GM18519 (cell line): ENCODE results near the gene UST.
"Not testable (repeated sequence)": the region's sequence is repeated elsewhere in the genome, so short reads cannot be mapped to it uniquely, and the experiment has no call there.

Experiments used
- ATAC-seq: cut with Tn5 transposase; IDR thresholded peaks from one replicate; pipeline ENCODE4 v1.9.1; 2021; ENCODE audit warnings: mild to moderate bottlenecking, moderate library complexity; ENCODE audit not compliant: unreplicated experiment, low FRiP score

Gene UST

DNA sequence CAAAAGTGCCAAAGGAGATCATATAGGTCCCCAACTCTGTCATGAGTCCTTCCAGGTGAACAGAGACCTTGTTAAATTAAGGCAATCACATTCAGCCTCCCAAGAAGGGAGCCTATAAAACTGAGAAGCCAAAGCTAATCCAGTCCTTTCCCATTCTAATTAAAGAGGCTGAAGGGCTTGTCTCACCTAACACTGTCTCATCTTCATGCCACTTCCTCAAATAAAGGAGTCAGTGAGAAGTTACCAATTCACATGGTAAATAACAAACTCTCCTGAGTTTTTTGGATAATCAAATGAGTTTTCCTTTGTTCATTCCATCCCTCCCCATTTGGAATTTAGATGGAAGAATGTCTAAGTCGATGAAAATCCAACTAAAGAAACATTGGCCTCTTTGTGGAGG lies 242.8 kb downstream of the UST start:
- no peak for ATAC-seq

DNA sequence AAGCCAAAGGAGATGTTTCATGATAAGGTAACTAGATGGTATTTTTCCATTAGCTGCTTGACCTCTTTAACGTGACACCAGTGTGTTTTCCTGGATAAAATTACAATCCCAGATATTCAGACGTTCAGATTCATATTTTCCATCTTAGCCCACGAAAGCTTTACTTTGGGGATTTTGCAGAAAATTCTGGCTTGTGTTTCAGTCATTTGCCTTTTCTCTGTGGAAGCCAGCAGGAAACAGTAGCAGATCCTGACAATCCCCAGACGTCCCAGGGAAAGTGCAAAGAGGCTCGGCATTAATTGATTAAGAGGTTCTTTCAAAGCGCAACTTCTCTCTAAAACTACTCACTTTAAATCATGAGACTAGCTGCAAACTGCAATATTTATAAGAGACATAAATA lies 243.6 kb downstream of the UST start:
- no peak for ATAC-seq

DNA sequence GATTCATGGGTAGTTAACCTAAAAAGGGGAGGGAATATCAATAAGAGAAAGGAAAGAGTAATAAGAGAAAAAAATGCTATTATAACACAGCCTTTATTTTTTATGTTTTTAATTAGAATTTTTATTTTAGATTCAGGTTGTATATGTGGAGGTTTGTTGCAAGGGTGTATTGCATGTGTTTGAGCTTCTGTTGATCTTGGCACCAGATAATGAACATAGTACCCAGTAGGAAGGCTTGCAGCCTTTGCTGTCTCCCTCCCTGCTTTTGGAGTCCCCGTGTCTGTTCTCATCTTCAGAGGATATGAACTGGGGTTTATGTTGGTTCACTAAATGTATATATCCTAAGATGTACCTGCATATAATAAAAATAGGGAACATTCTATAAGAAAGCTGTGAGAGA lies 250.0 kb downstream of the UST start:
- ATAC-seq: no peak

DNA sequence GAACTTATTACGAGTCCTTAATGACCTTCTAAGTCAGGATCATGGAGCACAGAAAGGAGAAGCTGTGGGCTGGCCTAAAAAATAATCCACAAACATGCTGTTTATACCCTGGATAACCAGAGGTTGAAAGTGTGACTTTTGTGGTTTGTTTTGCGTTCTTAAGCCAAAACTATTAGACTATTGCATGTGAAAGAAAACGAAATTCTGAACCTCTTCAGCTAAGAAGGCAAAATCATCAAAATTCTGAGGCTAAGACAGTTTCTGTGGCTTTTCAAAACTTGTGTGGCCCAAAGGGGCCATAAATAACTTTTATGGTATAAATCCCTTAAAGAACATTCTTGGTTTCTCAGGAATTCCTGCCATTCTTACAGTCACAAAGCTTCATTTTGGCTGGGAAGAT lies 251.0 kb downstream of the UST start:
- ATAC-seq: no peak

DNA sequence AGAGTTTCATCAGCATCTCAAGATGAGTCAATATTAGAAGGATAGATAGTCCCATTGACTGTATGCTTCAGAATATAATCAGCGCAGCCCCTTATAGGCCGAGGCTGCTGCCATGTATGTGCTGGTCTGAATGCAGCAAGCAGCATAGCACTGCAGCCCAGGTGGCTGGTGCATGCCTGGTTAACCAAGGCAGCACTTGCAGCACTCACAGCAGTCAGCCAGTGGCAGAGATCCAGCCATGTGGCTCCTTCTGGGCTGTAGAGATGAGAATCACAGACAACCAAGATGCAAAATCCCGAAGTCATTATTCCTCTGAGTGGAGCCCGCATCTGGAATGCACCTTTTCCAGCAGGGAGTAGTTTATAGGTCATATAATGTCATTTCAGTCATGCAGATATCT lies 251.9 kb downstream of the UST start:
- no peak for ATAC-seq

DNA sequence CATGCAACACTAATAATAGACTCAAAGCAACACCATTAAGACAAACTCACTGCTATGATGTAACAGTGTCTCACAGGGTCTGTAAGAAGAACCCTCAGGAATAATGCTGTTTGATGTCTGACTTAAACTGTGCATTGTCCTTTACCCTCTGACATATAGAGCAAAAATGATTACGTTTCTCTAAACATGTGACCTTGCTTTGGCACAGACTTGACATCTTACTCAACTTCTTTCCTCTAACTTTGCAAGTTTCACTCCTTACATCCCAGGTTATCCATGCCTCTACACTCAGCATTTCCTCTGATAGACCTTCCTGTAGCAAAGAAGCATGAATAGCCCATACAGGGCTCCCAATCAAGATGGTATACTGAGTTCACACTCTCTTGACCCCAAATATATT lies 252.7 kb downstream of the UST start:
- ATAC-seq: no peak

DNA sequence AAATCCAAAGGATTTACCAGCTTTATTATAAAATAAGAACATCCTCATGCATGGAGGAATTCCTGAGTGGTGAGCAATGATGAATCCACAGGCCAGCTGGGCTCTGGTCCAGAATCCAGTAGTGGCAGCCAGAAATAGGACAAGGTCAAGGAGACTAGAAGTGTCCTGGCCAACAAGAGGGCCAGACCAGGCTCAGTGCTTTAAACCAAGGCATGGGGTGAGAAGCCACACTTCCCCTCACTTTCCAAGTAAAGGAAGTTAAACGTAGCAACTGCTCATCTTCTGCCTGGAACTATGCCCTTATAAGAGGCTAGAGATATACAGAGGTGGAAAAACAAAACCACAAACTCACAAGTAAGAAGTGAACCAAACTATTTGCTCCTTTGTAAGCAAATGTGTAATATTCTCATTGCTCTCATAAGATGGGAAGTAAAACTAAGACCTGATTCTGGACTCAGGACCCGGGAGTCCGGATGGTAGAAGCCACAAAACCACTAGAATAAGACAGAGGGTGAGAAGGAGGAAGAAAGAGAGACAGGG lies 253.2 kb downstream of the UST start:
- no peak for ATAC-seq

DNA sequence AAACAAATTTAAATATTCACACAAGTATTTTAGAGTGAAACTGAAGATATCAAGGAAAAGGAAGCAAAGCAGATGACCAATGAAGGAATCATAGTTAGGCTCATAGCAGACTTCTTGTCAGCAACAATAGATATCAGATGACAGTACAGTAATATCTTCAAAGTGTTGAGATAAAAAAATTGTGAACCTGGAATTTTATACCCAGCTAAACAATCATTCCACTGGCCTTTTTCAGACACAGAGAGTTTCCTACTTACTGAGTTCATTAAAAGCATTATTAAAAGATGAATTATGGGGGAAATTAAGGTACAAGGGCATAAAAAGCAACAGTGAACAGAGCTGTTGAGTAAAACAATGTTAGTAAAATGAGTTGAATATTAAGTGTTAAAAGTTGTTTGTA lies 254.6 kb downstream of the UST start:
- ATAC-seq: no peak

DNA sequence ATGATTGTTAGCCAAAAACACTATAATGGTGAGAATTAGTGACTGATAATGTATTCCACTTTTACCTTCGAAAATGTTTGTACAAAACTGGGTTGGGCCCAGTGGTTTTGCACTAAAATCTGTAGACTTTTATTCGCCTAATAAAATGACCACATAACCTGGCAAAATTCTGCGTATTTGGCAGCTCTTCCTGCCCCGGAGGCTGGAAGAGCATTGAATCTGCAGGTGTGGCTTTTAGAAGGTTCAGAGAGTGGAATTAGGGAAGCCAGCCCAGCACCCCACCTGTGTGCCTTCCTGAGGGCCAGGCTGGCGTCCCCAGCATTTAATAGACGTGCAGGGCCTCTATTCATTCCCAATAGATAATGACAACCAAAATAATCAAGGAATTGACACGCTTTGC lies 256.7 kb downstream of the UST start:
- ATAC-seq: no peak

DNA sequence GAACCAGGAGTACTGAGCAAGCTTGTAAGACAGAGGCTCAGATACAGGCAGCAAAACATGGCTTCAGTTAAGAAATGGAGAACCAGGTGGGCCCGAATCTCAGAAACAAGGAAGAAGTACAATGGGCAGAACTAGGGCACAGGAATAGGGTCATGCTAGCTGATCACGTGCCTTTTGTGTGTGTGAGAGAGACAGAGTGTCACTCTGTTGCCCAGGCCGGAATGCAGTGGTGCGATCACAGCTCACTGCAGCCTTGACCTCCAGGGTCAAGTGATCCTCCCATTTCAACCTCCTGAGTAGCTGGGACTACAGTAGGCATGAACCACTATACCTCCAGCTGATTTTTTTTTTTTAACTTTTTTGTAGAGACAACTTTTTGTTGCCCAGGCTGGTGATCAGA lies 257.8 kb downstream of the UST start:
- ATAC-seq: no peak

DNA sequence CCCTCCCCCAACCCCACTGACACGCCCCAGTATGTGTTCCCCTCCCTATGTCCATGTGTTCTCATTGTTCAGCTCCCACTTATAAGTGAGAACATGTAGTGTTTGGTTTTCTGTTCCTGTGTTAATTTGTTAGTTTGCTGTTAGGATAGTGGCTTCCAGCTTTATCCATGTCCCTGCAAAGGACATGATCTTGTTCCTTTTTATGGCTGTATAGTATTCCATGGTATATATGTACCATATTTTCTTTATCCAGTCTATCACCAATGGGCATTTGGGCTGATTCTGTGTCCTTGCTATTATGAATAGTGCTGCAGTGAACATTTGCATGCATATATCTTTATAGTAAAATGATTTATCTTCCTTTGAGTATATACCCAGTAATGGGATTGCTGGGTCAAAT lies 259.4 kb downstream of the UST start:
- ATAC-seq: not testable (repeated sequence)

DNA sequence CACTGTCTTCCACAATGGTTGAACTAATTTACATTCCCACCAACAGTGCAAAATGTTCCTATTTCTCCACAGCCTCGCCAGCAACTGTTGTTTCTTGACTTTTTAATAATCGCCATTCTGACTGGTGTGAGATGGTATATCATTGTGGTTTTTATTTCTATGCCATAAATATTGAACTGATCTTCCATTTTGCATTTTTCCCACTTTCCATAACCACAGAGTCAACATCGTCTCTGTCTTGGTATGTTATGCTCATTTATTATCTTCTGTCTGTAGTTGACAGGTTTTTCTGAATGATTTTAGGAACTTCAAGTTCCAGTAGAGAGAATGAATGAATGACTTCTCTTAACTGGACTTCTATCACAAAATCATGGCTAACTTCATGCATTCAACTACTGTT lies 259.8 kb downstream of the UST start:
- ATAC-seq: no peak

DNA sequence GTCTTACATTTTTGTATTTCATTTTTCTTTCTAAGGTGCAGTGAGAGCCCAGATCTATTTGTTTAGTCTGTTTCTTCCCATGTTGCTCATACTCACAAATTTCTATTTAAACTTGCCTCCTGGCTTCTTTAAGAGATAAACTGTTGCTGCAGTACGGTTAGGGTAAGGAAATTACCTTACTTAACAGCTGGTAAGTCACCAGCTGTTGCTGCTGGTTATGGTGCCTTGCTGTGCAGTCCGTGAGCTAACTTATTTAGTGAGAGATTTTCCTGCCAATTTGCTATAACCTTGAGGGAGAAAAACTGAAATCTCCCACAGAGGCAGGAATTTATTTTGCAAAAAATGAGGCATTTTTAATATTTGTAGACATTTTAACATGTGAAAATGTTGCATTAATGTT lies 261.0 kb downstream of the UST start:
- ATAC-seq: no peak

DNA sequence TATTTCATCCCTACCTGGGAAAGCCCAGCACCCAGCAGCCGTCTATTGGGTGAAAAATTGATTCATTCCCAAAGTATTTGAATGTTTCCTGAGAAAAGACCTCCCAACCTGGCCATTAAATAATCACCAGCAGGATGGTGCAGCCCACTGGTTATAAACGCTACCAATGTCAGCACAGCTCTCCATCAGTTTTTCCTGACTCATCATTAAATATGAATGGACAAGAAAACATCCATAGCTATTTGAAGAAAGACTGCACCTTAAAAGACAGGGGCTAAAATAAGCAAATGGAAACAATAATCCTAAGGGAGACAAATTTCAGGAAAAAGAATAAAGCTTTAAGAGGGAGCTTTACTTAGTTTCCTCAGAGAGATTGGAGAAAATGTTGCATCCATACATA lies 261.9 kb downstream of the UST start:
- no peak for ATAC-seq

DNA sequence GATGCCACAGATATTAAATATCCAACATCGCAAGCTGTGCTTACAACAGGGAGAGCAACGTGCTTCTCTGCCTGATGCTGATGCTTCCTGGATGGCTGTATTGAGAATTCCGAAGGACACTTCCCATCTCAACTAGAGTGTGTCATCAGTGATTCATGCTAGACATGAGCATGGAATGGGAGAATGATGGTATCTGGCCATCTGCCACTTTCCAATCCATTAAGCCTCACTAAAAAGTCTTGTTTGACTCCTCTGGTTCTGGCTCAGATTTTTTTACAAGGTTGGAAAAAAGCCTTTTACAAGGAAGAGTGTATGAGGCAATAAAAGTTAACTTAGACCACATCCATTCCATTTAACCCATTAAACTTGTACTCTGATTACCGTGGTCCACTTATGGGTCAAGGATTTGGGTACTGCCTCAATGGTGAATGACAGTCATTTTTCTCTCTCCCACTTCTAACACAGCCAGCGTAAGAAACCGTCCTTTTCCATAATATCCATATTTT lies 265.3 kb downstream of the UST start:
- no peak for ATAC-seq

DNA sequence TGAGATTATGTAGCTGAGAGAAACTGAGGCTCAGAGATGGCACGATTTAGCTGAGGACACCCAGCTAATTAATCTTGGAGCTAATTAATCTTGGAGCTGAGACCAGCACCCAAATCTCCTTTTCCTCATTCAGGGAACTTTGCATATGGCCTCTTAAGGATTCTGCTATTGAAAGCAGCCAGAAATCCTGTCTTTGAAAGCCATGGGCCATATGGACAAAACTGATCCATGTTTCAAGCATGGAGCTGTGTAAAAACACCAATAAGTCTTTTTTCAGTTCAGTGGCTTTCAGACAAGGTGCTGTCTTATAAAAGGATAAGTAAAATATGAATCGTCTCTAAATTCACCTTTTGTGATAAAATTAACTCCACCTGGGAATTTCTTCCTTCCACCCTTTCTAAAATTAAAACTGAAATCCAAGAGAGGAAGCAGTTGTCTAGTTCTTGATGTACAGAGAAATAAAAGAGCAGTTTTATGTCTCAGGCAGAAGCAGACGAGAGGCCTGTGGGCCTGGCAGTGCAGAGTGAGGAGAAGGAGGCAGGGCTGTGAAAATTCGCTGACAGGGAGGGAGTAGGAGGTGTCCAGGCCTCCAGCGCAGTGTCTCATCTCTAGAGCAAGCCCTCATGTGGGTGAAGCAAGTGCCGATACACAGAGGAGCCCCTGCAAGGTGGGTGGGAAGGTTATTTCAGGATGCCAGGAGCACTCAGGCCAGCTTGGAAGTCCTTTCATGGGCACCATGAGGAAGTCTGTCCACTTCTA lies 266.9 kb downstream of the UST start:
- no peak for ATAC-seq

DNA sequence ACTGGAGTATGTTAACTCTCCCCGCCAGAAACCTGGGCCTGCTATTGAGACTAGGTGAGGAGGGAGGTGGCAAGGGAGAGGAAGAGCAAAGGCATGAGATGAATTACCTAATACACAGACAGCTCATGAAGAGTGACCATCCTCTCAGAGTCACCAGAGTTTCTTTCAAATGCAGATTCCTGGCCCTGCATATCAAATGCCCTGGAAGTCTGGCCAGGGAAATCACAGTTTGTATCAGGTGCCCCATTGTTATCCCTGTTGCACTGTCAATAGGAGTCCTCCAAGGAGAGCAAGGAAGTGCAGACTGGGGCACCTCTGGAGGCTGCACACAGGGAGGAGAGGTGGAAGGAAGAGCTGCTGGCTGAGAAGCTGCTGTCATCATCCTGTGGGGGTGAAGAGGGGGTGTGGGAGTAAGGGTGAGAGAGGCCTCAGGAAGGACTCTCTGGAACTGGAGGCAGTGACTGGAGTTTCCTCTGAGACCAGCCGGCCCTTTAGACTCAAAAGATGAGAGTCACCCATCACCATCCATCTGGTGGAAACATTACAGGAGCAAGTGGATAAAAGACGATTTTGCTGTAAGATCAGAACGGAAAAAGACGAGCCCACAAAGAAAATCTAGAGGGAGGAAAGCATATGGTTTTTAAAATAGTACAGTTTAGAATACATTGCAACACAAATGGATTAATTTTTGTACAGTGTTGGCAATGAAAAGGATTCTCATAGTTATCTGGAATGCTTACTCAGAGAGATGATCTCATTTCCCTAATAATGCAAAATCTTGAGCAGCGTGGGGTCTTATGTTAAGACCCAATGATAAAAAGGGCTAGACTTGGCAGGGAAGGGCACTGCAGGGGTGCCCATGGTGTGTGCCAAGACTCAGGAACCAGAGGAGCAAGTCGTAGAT lies 268.1 kb downstream of the UST start:
- ATAC-seq: no peak

DNA sequence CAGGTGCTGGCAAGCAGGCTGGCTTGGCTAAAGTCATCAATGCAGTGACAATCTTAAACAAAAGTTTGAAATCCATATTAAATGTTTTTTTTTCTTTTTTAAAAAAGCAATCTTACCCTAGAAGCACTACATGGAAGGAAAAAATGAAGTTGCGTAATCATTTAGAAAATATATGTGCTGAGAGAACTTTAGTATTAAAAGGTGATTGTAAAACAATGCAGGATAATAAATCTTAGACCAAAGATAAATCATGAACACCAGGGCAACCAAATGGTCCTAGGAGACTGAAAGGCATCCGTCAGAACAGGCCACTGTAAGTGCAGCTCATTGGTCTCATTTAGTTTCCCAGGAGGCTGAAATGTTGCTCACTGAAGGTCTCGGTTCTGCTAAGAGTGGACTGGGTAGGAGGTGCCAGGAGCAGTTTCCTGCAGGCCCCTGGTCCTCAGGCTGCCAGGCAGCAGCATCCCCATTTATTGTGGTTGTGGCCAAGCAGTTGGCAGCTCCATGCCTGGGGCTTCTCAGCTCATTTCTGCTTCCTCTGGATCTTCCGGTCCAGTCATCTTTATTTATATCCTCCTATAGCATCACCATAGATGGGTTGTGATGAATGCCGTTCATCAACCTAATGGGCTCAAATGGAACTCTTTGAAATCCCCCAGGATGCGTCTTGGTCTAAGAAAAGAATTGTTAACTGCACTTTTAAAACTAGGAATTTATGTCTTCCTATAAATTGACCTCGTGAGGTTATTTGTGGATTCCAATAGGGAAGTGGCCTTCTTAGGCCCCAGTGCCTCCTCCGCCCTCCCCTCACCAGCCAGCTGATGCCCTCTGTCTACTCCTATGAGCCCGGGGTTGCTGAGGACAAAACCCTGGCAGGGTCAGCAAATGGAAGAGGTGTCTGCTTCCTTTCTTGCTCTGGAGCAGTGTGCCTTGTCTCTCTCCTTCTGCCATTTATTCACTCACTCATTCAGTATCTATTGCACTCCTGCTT lies 269.0 kb downstream of the UST start:
- no peak for ATAC-seq

DNA sequence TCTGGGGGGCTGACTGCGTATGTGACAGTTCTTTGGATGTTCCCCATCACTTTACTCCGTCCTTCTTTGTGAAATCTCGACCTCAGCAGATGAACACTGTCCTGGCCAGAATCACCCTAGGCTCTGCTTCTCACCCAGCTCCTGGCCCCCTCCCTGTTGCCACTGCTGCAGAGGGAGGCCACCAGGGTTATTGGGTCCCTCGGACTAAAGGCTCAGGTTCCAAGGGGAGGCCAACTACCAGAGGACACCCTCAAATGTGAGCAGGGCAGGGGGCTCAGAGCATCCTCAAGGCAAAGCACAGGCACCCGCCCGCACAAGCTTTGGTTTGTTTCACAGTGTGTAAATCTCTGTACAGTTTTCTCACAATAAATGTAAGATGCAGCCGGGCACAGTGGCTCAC lies 269.9 kb downstream of the UST start:
- ATAC-seq: no peak

DNA sequence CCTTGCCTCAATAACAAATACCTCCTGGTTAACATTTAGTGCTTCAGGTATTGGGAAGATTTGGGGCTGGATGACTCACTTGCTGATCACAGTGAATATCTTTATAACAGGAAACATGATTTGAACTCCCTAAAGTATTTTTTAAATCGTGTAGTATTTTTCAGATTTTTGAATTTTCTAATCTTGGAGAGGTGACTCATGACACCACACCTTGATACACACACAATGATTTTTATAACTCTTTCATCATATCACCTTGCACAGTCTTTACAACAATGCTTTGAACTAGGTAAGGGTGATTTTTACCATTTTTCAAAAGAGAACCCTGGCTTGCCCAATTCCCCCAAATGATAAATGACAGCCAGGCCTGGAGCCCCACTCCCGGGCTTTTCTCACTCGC lies 273.5 kb downstream of the UST start:
- ATAC-seq: no peak
